HepG2 (cell line): Measurements from ENCODE around the gene PHRF1.

Experiments used
- ATF2 ChIP-seq: sonication (generic); formaldehyde crosslinking; IDR thresholded peaks from 2 replicates; pipeline ENCODE4 v1.4.0; 2020; ENCODE audit warnings: missing genetic modification reagents
- BCL3 ChIP-seq: sonication (generic); formaldehyde crosslinking; IDR thresholded peaks from 2 replicates; pipeline ENCODE4 v1.5.1; 2020; ENCODE audit warnings: mild to moderate bottlenecking, missing genetic modification reagents, moderate library complexity
- EZH2 ChIP-seq: conservative IDR thresholded peaks from 2 replicates; pipeline ENCODE4 v1.6.1; 2012; ENCODE audit warnings: mild to moderate bottlenecking, low read depth, low read length, moderate library complexity
- KLF11 ChIP-seq: IDR thresholded peaks from 2 replicates; pipeline ENCODE4 v1.6.1; 2016; ENCODE audit warnings: missing compliant biosample characterization
- NFIC ChIP-seq: IDR thresholded peaks from 2 replicates; pipeline ENCODE4 v1.6.1; 2012; ENCODE audit warnings: mild to moderate bottlenecking, low read length, inconsistent platforms
- PATZ1 ChIP-seq: sonication (generic); formaldehyde crosslinking; IDR thresholded peaks from 2 replicates; pipeline ENCODE4 v1.4.0; 2020; ENCODE audit warnings: missing genetic modification reagents
- POLR2AphosphoS5 ChIP-seq: IDR thresholded peaks from 2 replicates; pipeline ENCODE4 v1.6.1; 2012; ENCODE audit warnings: low read depth, low read length
- REST ChIP-seq, 2 experiments: IDR thresholded peaks; 2 replicates each; pipeline ENCODE4 v1.6.1; 2011 to 2012; ENCODE audit warnings: low read length in 2 of 2, borderline replicate concordance in 1 of 2, low read depth in 1 of 2, mild to moderate bottlenecking in 1 of 2, moderate library complexity in 1 of 2
- ZNF432 ChIP-seq: sonication (generic); formaldehyde crosslinking; IDR thresholded peaks from 2 replicates; pipeline ENCODE4 v1.5.0; 2020; ENCODE audit warnings: missing genetic modification reagents, mild to moderate bottlenecking, borderline replicate concordance
- ZNF589 ChIP-seq: sonication (generic); formaldehyde crosslinking; conservative IDR thresholded peaks from 2 replicates; pipeline ENCODE4 v1.8.0; 2022; ENCODE audit warnings: mild to moderate bottlenecking, moderate library complexity, missing genetic modification reagents

- TF ChIP-seq KLF11 (CRISPR knock-in tag) (no peak), NFIC (no peak), ZNF589 (CRISPR knock-in tag) (no peak), PATZ1 (no peak), ATF2 (CRISPR knock-in tag) (no peak), EZH2 (no peak), REST (IDR thresholded peaks at IDR 0.05; ENCODE audit: borderline replicate concordance in 1 of 2, low read depth in 1 of 2, low read length in 2 of 2) (no peak), ZNF432 (CRISPR knock-in tag) (no peak), BCL3 (CRISPR knock-in tag) (no peak), POLR2AphosphoS5 (no peak)
Measured at GRCh38 chr11:614021-614622, 37.9 kb downstream of the PHRF1 start.
